SK-MEL-5 (cell line): ENCODE data around the gene WDR62. TPM values are rescaled to one million over a fixed set of nuclear protein-coding genes. Genes with fewer than 3 reads are reported as not detected.
"Not testable (repeated sequence)": the region's sequence is repeated elsewhere in the genome, so short reads cannot be mapped to it uniquely, and the experiment has no call there.

Experiments used
- DNase-seq: peaks from one replicate; pipeline ENCODE4 v3.0.0-alpha.2; 2016; ENCODE audit warnings: low read depth, low spot score
- in situ Hi-C: cut with HindIII; loops from 2 replicates; pipeline ENCODE4 v1.10.0; 2016; ENCODE audit warnings: low sequenced_read_pairs, high pct_unique_total_duplicates, low pct_unique_long_range_greater_than_20kb
- total RNA-seq: library from RNA; depleted of rRNA; stranded (reverse); fragments of >200 nt; shearing (Covaris generic); gene quantifications from 2 replicates; pipeline ENCODE4 v1.2.3, GENCODE V29; 2014

Gene WDR62
- total RNA-seq, 1 experiment from 2014 or later = 2.7 TPM

GRCh38 chr19:36115453-36116343 is 61.0 kb downstream of the WDR62 start, which contains the start of gene TBCB:
Gene TBCB (plus strand): TSS chr19:36115468. CDS start chr19:36115561, 93 bp downstream.
- peak; percentile 5 for DNase-seq
- in situ Hi-C loops = no loop called here

GRCh38 chr19:36116344-36116637 is 61.6 kb downstream of the WDR62 start:
- in situ Hi-C loops = no loop called here
- no peak for DNase-seq

- no peak for DNase-seq
Measured at GRCh38 chr19:36120092-36120983, 65.6 kb downstream of the WDR62 start.

GRCh38 chr19:36120984-36121358 is 66.3 kb downstream of the WDR62 start:
- no peak for DNase-seq
- in situ Hi-C loops = no loop called here

More at GRCh38 chr19:36120092-36120983, 65.6 kb downstream of the WDR62 start:
- in situ Hi-C loops = no loop called here

GRCh38 chr19:36121486-36122124 is 66.9 kb downstream of the WDR62 start:
- DNase-seq = no peak
- in situ Hi-C loops = no loop called here

GRCh38 chr19:36125557-36125956 is 70.9 kb downstream of the WDR62 start:
- in situ Hi-C loops = no loop called here

GRCh38 chr19:36128392-36128736 is 73.7 kb downstream of the WDR62 start:
- DNase-seq = no peak
- in situ Hi-C loops = no loop called here

More at GRCh38 chr19:36125557-36125956, 70.9 kb downstream of the WDR62 start:
- no peak for DNase-seq

DNA sequence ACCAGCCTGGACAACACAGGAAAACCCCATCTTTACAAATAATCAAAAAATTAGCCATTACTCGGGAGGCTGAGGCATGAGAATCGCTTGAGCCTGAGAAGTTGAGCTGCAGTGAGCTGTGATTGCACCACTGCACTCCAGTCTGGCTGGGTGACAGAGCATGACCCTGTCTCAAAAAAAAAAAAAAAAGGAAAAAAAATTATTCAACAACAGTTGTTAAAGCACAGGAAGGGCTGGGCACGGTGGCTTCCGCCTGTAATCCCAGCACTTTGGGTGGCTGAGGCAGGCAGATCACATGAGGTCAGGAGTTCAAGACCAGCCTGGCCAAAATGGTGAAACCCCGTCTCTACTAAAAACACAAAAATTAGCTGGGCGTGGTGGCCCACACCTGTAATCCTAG is 76.5 kb downstream of the WDR62 start:
- in situ Hi-C loops = not testable (repeated sequence)

GRCh38 chr19:36134867-36135266 is 80.2 kb downstream of the WDR62 start:
- in situ Hi-C loops, DNase-seq: not testable (repeated sequence)

More for the DNA sequence above, 76.5 kb downstream of the WDR62 start:
- DNase-seq = not testable (repeated sequence)

DNA sequence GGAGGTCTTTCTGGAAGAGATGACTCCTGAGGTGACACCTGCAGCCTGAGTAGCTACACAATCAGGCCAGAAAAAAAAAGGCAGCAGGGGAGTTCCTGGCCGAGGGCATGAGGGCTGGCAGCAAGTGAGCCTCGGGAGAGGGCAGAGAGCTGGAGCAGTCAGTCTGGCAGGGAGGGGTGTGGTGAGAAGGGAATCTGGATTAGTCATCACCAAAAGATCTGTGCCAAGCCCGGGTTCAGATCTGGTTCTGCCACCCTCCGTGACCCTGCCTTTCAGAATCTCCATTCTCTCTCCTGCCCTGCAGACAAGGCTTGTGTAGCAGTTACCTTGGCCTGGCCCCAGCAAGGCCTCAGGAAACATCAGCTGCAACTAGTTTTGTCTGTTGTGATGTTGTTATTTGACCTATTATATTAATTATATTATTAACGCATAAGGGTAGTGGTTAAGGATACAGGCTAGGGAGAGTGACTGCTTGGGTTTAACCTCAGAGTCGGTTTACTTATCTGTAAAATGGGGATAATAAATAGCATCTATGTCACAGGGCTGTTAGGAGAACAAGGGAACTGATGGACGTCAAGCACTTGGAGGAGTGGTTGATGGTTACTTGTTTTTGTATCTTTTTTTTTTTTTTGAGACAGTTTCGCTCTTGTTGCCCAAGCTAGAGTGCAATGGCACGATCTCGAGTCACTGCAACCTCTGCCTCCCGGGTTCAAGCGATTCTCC is 82.4 kb downstream of the WDR62 start:
- in situ Hi-C loops = no loop called here
- no peak for DNase-seq

GRCh38 chr19:36139120-36139472 is 84.4 kb downstream of the WDR62 start:
- no peak for DNase-seq
- in situ Hi-C loops = no loop called here

DNA sequence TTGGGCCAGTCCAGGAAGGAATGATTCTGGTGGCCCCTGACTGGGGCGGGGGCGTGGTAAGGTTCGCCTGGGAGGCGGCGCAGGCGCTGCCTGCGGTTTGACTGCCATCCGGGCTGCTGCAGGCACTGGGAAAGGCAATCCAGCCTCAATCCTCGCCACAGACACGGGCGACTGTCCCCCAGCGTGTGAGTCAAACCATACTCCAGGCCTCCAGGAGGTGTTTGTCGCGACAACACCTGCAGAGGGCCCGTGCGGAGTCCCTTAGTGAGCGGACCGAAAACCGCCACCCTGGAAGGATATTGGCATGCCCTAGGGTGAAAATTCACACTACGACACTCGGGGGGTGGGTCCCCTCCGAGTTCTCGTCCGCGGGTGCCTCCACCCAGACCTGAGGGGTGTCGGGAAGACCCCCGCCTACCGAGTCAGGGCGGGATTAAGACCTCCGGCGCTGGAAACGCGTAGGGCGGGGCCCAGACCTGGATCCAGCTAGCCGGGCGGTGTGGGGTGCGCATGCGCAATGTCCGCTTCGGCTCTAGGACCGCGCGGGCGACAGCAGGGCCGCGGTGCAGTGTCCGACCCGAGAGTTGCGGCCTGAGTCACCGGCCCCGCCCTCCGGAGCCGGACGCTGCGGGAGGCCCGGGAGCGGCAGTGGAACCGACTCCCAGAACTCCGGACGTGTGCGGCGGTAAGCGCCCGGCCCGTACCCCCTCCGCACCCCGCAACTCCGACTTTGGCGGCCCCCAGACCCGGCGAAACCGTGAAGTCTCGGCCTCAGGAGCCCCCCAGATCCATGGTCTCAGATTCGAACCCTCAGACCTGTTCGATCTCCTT is 85.0 kb downstream of the WDR62 start, which contains the start of gene CAPNS1:
Gene CAPNS1, plus strand, starts transcription at position 594 of the 831 bp plus-strand sequence. CDS start 946 bp downstream, outside the sequence.
- peak; percentile 93 for DNase-seq
- in situ Hi-C loops = no loop called here

DNA sequence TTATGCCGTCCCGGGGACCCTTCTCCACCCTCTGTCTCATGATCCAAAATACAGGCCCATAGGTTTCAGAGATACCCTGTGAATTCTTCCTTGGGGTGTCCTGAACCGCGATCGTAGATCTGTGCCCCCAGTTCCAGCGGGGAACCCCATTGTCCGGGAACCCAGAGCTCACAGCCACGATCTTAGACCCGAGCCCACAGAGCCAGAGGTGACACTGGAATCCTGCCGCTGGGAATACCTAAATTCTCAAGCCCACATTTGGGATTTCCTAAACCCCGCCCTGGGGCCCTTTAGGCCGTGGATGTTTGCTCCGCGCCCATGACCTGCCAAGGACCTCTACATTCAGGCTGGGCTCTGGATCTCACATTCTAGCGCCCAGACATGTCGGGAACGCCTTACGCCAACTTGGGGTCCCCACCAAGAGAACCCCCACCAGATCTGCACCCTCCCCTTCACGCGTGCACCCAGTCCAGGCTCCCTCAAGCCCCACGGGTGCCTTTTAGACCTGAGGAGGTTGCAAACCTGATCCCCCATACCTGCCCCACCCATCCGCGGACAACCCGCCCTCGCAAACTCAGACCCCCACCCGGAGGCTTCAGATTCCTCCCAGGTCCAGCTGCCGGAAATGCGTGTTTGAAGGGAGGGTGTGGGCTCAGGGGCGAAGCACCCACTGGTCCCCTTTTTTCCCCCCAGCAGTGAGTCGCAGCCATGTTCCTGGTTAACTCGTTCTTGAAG is 85.8 kb downstream of the WDR62 start:
- in situ Hi-C loops = no loop called here
- DNase-seq = peak; percentile 47

GRCh38 chr19:36141039-36141927 is 86.6 kb downstream of the WDR62 start:
- peak; percentile 87 for DNase-seq
- in situ Hi-C loops = no loop called here

DNA sequence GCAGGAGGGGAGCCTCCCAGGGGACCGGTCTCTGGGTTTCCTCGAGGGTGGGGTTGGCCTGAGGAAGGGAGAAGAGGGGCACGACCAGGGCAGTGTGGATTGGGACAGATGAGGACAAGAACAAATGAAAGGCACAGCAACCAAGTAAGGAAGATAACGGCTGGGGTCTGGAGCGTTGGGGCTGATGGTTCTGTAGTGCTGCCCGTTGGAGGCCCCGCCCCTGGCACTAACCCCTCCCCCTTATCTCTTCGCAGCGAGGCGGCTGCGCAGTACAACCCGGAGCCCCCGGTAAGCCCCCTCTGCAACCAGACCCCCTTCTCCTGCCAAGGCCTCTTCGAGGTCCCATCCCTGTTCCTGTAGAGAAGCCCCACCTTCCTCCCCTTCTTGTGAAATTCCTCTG is 87.3 kb downstream of the WDR62 start:
- in situ Hi-C loops = no loop called here
- DNase-seq = no peak
